ENCODE measurements around the gene RNASEH1. TPM values are rescaled to one million over a fixed set of nuclear protein-coding genes. Genes with fewer than 3 reads are reported as not detected.
"Not testable (repeated sequence)": the region's sequence is repeated elsewhere in the genome, so short reads cannot be mapped to it uniquely, and the experiment has no call there.

RNASEH1 gene
- total and polyA plus RNA-seq, 2 of the 8 experiments (the other 6 are each of a cell fraction or from before 2014, with no cell fraction given): 11.7 to 42.7 TPM

DNA sequence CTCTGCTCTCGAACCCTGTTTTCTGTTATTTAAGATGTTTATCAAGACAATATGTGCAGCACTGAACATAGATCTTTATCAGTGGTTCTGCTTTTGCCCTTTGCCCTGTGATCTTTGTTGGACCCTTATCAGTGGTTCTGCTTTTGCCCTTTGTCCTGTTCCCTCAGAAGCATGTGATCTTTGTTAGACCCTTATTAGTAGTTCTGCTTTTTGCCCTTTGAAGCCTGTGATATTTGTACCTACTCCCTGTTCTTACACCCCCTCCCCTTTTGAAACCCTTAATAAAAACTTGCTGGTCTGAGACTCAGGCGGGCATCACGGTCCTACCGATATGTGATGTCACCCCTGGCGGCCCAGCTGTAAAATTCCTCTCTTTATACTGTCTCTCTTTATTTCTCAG lies 42.7 kb downstream of the RNASEH1 start:
- H3K4me3 ChIP-seq (ENCODE audit: extremely low read depth in 1 of 4, insufficient read depth in 2 of 4, low read depth in 3 of 4, low read length in 4 of 4); H3K4me2 ChIP-seq (ENCODE audit: insufficient read depth in 1 of 2, low read depth in 2 of 2, low read length in 2 of 2); H3K4me1 ChIP-seq (replicated peaks in 1 of 4; ENCODE audit: control insufficient read depth in 3 of 4, insufficient read depth in 4 of 4, low read length in 3 of 4); H3K23me2 ChIP-seq (ENCODE audit: low read depth, low read length); H2AFZ ChIP-seq (ENCODE audit: low read length); H2BK120ac ChIP-seq (replicated peaks; ENCODE audit: low read depth, low read length); H2BK5ac ChIP-seq (ENCODE audit: low read depth, low read length); H2AK5ac ChIP-seq (ENCODE audit: low read depth, low read length); H3K23ac ChIP-seq (ENCODE audit: insufficient read length); H3K56ac ChIP-seq (replicated peaks; ENCODE audit: insufficient read length, low read depth, low read length); FAIRE-seq; POLR2A ChIA-PET (ENCODE audit: partially characterized antibody); H2BK15ac ChIP-seq (ENCODE audit: low read length); H3K4ac ChIP-seq (replicated peaks; ENCODE audit: insufficient read length, low read depth, low read length); H2BK12ac ChIP-seq (ENCODE audit: low read depth, low read length); H4K91ac ChIP-seq (replicated peaks; ENCODE audit: insufficient read length, low read length); DNase-seq (ENCODE audit: low read depth in 1 of 2, low spot score in 2 of 2); H3K27me3 ChIP-seq (replicated peaks in 1 of 4; ENCODE audit: control insufficient read depth in 3 of 4, extremely low read depth in 1 of 4, insufficient read depth in 3 of 4, low read length in 3 of 4); H3K27ac ChIP-seq (ENCODE audit: low read depth, low read length); H3K36me3 ChIP-seq (ENCODE audit: control insufficient read depth in 2 of 4, insufficient read depth in 4 of 4, low read length in 3 of 4); H4K20me1 ChIP-seq (replicated peaks in 1 of 2; ENCODE audit: control insufficient read depth in 1 of 2, insufficient read depth in 2 of 2, low read length in 2 of 2); H4K8ac ChIP-seq (ENCODE audit: extremely low read depth, insufficient read depth, low read length); H3K9me3 ChIP-seq (ENCODE audit: insufficient read depth in 2 of 2, low read depth in 1 of 2, low read length in 1 of 2); H3K79me1 ChIP-seq (ENCODE audit: low read depth, low read length); H2BK20ac ChIP-seq (ENCODE audit: low read length); H4K5ac ChIP-seq (ENCODE audit: insufficient read length, low read depth, low read length); H3K9ac ChIP-seq (replicated peaks in 1 of 4; ENCODE audit: extremely low read depth in 1 of 4, low read depth in 3 of 4, low read length in 3 of 4); H3K14ac ChIP-seq (ENCODE audit: insufficient read length); H3K18ac ChIP-seq (ENCODE audit: extremely low read depth, low read length): not testable (repeated sequence)
- WGBS, 2 experiments (ENCODE audit: extremely low coverage in 1 of 2, insufficient coverage in 1 of 2, insufficient read length in 1 of 2, insufficient replicate concordance in 2 of 2, low coverage in 1 of 2, low lambda C conversion rate in 2 of 2, missing lambda C conversion rate in 1 of 2): 87% methylated on average over 5 of the region's 5 CpGs; no CpG with 5 or more reads in 1 of the 2 experiments
- CTCF ChIA-PET (ENCODE audit: partially characterized antibody): interaction anchor here (0.6 kb wide), 1 partner anchor 669 kb away, joined by 3 read pairs; no protein-coding TSS in a partner anchor
- peaks cover 0 to 11% of the 10 kb centered on the region in 2 experiments; a peak in 1 of 4 replicates for H3K79me2 ChIP-seq (ENCODE audit: control insufficient read depth in 1 of 2, insufficient read depth in 2 of 2, low read length in 2 of 2)

All from H1 (cell line).